Hepatic stellate cell (primary cell): Measurements from ENCODE around the gene PEX14.
A peak's percentile ranks its signal among the peaks of the same experiment; 100 is the strongest.
"Not testable (repeated sequence)": the region's sequence is repeated elsewhere in the genome, so short reads cannot be mapped to it uniquely, and the experiment has no call there.

Experiments
- DNase-seq: peaks from one replicate; pipeline ENCODE4 v3.0.0; 2011; ENCODE audit warnings: low spot score

The PEX14 gene

GRCh38 chr1:10450836-10451235 lies 23.9 kb upstream of the PEX14 start:
- DNase-seq, result no peak

DNA sequence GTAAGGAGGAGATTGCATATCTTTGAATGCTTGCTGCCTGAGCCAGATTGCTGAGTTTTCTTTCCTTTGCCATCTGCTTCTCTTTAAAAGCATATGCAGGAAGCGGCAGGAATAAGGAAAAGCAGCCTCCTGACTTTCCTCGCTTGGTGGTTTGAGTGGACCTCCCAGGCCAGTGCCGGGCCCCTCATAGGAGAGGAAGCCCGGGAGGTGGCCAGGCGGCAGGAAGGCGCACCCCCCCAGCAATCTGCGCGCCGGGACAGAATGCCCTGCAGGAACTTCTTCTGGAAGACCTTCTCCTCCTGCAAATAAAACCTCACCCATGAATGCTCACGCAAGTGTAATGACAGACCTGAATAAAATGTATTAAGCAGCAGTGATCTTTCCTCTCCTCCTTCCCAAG lies 23.5 kb upstream of the PEX14 start:
- peak; percentile 49 for DNase-seq

DNA sequence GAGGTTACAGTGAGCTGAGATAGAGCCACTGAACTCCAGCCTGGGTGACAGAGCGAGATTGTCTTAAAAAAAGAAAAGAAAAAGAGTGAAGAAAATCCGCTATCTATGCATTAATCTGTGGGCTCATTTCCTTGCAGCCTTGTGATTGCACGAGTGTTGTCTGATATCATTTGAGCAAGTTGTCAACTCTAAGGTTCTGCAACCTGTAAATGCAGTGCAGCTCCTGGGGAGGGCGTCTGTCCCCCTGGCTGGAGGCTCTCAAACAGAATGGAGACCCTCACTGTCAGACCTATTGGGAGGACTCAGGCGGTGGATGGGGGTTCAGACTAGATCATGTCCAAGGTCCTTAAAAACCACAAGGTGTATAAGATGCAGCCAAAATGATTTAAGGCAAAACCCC lies 18.7 kb upstream of the PEX14 start:
- DNase-seq, result no peak

GRCh38 chr1:10456661-10457060 lies 18.1 kb upstream of the PEX14 start:
- DNase-seq, result no peak

DNA sequence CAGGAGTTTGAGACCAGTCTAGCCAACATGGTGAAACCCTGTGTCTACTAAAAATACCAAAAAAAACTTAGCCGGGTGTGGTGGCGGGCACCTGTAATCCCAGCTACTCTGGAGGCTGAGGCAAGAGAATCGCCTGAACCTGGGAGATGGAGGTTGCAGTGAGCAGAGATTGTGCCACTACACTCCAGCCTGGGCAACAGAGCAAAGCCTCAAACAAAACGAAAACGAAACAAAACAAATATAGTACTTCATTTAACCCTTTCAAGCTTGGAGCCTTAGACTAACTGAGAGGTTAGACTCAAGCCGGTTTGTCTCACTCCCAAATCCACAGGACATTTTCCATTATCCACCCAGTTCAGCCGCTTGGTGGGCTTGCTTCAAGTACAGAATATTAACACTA lies 17.3 kb upstream of the PEX14 start:
- DNase-seq, result not testable (repeated sequence)

DNA sequence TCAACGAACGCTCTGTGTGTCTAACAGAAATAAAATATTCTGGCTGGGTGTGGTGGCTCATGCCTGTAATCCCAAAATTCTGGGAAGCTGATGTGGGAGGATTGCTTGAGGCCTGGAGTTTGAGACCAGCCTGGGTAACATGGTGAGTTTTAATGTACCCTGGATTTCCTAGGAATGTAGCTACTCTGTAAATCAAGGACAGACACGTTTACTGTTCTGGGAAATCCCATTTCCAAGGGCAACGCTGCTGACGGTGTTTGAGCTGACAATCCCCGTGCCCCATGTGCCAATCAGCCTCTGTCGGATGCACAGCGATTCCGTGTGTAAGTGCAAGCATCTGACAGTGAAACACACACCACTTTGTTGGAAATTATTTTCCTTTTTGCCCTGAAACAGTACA lies 16.9 kb upstream of the PEX14 start:
- no peak for DNase-seq

DNA sequence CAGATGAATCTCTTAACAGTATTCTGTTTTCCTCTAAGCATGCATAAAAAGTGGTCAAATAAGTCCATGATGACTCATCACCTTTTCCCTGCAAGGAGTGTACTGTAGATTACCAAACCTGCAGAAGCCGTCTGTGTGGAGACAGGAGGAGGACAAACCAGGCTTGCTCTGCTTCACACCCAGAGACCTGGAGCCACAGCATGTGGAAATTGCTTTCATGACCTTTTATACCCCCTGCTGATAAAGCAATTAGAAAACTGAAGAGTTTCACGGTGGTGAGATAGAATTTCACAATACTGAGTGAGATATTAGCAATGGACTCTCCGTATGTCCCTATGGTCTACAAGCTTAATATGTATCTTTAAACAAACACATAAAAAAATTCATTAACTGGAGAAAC lies 15.6 kb upstream of the PEX14 start:
- peak; percentile 66 for DNase-seq

DNA sequence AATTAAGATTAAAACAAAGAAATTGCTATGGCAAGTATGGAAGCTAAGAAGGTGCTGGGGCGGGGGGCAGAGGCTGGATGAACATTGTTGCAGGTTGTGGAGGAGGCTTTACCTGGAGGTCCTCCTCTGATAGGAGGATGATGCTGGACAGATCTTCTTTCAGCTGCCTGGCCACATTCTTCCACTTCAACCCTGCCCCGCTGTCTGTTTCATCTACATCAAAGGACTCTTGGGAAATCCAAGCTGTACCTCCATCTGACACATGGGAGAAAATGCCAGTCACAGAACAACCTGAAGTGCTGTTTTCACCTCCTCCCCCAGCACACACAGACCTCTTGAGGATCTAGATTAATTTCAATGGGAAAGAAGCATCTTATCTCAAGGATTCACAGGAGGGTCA lies 7.7 kb upstream of the PEX14 start:
- DNase-seq, result no peak

GRCh38 chr1:10470043-10470442 lies 4.7 kb upstream of the PEX14 start:
- DNase-seq, result no peak

DNA sequence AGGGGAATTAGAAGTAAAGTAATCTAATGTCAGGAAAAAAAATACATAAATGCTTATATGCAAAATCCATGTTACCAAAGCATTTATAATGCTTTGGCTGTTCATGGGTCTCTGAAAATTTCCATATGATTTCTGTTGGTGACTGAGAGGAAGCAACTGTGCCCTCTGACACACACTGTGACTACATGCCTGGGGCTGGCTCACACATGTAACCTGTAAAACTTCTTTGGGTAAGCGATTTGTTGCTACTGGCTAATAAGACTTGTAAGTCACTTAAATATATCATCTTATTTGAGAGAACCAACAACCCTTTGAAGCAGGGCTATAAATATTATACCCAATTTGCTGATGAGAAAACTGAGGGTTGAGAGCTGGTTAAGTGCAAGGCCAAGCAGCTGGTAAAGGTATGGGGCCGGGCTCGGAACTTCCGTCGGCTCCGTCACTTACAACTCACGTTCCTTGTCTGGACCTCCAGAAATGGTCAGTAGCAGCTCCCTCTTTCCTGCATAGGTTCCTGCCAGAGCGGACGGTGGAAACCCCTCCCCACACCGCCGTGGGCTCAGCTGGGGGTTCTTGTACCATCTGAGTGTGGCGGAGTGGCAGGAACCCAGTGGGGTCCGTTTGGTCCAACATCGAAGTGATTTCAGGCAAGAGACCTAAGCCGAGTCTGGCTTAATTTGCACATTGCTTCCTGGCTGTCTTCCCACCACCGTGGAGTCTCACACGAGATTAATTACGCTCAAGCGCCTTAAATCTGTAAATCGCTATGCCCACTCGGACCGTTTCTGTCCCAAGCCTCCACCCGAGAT lies 3.1 kb upstream of the PEX14 start:
- DNase-seq, result peak; percentile 34

DNA sequence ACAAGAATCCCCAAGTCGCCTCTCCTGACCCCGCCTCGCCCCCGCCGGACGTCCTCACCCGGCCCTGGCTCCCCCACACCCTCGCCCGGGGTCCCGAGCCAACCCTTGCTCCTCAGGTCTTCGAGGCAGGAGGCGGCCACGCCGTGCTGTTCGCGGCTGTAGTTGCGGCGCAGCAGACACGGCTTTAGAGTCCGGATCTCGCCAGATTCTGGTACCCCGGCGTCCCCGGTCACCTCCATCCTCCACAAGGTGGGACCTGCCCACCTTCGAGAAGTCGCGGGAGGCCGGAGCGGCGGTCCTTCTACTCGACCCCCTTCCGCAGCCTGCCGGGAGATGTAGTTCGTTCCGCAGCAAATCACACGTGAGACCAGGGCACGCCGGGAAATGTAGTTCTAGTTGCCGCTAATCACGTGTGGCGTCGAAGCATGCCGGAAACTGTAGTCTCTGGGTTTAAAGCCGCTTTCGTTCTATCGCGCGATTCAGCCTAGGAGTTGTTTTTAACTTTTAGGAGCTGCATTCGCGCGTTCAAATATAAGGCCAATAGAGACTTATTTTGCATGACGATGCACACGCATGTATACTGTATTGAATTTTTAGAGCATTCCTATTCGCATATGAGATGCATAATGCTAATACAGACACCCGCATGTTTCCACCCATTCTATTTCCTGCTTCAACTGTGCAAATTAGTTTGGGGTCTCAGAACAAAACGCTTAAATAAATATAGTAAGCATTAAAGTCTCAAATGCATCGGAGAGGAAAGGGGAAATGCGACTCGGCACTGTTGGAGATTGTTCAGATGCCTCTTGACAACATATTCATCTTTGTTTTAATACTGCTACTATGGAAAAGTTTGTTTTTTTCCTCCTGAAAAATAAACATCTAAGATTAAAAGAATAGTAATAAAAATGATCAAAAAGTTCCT lies 2.3 kb upstream of the PEX14 start, which contains the start of gene DFFA:
Gene DFFA (minus strand): TSS at position 310 of the 925 bp plus-strand sequence. CDS start 71 bp downstream, at position 239.
- DNase-seq, result peak; percentile 96

DNA sequence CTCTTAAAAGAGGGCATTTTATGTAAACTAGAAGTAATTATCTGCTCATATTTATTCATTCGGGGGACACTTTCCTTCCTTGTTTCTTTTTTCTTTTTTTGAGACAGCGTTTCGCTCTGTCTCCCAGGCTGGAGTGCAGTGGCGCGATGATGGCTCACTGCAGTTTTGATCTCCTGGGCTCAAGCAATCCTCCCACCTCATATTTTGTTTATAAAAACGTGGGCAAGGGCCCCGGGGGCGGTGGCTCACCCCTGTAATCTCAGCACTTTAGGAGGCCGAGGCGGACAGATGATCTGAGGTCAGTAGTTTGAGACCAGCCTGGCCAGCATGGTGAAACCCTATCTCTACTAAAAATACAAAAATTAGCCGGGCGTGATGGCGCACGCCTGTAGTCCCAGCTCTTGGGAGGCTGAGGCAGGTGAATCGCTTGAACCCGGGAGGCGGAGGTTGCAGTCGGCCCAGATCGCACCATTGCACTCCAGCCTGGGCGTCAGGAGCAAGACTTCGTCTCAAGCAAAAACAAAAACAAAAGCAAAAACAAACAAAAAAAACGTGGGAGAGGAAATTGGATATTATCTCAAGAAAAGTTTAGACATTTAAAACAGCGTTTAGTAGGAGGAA lies 1.5 kb upstream of the PEX14 start:
- no peak for DNase-seq

DNA sequence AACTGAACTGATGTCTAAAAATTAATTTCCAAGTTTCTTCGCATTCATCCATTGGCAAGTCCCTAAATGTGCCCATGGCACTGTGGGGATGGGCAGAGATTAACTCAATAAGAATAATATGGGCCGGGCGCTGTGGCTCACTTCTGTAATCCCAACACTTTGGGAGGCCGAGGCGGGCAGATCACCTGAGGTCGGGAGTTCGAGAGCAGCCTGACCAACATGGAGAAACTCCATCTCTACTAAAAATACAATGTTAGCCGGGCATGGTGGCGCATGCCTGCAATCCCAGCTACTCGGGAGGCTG lies 489 bp upstream of the PEX14 start:
- not testable (repeated sequence) for DNase-seq

GRCh38 chr1:10475510-10475909 lies 760 bp downstream of the PEX14 start:
- no peak for DNase-seq

DNA sequence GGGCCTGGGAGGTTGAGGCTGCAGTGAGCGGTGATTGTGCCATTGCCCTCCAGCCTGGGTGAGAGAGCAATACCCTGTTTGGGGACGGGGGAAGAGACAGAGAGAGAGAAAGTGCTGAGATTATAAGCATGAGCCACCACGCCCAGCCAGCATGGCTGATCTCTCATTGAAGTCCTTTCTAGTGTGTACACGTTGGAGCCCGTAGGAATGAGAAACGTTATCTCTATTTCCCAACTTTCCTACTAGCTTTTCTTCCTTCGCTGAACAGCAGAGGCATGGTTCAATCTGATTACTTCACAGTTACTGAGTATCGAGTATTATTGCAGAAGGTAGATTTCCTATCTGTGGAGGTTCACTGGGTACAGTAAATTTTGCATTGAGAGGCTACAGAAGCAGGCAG lies 4.5 kb downstream of the PEX14 start:
- no peak for DNase-seq

GRCh38 chr1:10480614-10481013 lies 5.9 kb downstream of the PEX14 start:
- no peak for DNase-seq

DNA sequence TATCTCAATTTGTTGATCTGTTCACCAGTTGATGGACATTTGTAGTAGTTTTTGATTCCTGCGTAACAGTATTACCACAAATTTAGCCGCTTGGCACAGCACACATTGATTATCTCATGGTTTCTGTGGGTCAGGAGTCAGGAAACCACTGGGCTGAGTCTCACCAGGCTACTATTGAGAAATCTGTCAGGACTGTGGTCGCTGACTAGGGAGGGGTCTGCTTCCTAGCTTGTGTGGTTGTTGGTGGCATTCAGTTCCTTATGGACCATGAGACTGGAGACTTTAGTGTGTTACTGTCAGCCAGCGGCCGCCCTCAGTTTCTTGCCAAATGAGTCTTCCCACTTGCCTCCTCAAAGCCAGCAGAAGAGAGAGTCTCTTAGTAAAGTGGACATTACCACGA lies 9.8 kb downstream of the PEX14 start:
- no peak for DNase-seq

DNA sequence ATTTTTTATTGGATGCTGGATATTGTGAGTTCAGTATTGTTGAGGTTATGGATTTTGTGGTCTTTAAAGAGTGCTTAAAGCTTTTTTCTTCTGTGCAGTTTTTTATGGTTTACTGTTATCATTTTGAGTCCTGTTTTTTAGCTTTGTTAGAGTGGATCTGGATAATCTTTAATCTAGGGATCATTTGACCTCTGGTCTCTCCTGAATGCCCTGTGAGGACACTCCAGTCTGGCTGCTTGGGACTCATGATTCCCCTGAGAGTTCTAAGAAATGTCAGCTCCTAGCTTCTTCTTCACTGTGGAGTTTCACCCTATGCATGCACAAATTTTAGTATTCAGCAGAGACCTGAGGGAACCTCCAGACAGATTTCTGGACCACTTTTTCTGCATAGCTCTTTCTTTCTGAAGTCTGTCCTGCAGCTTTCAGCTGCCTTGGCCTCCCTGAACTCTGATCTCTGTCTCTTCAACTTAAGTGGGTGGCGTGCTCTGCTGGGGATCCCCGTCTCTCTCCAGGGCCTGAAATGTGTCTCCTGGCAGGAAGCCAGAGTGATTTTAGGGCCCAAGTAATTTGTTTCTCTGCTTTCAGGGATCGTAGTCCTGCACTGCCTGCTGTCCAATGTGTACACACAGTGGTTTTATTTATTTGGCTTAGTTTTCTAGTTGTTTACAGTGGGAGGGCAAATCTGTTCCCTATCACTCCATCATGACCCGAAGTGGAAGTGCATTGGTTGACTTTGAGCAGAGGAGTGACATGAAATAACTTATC lies 14.7 kb downstream of the PEX14 start:
- no peak for DNase-seq

GRCh38 chr1:10490286-10490970 lies 15.7 kb downstream of the PEX14 start:
- no peak for DNase-seq

DNA sequence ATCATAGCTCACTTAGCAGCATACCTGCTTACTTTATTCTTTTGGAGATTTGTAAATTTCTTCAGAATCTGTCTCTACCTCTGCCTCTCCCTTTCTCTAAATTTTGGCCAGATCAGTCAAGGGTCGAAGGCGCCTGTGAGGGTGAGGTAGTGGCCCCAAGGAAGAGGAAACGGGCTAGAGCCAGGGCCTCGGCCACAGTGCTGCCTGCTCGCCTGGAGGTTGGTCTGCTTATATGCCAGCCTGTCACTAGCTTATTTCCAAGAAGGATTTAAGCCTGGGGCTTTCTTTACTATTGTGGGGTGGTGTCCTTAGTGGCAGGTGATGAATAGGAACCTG lies 19.6 kb downstream of the PEX14 start:
- no peak for DNase-seq

- peak; percentile 75 for DNase-seq
These were observed 20.2 kb downstream of the PEX14 start for GRCh38 chr1:10494754-10495474.
